SJSA1 (cell line): ENCODE results near the gene MSANTD1. TPM values are rescaled to one million over a fixed set of nuclear protein-coding genes. Genes with fewer than 3 reads are reported as not detected.

ENCODE experiments used
- DNase-seq, 2 experiments: peaks; one replicate each; pipeline ENCODE4 v3.0.0-alpha.2; 2015 to 2020; ENCODE audit warnings: low spot score in 2 of 2, low read depth in 1 of 2
- H3K27ac ChIP-seq: fragments of 250-450 bp; sonication (Bioruptor Pico); 2 replicates; pipeline ENCODE4 v1.5.1; 2020; ENCODE audit warnings: mild to moderate bottlenecking, moderate library complexity
- H3K27me3 ChIP-seq: fragments of 250-450 bp; sonication (Bioruptor Pico); replicated peaks from 2 replicates; pipeline ENCODE4 v1.5.1; 2020; ENCODE audit warnings: mild to moderate bottlenecking, moderate library complexity
- H3K36me3 ChIP-seq: fragments of 250-450 bp; sonication (Bioruptor Pico); 2 replicates; pipeline ENCODE4 v1.5.1; 2020; ENCODE audit warnings: mild to moderate bottlenecking
- H3K4me1 ChIP-seq: fragments of 250-450 bp; sonication (Bioruptor Pico); replicated peaks from 2 replicates; pipeline ENCODE4 v1.6.1; 2021; ENCODE audit warnings: mild to moderate bottlenecking
- H3K4me3 ChIP-seq: fragments of 250-450 bp; sonication (Bioruptor Pico); 2 replicates; pipeline ENCODE4 v1.5.1; 2020; ENCODE audit warnings: mild to moderate bottlenecking
- H3K9me3 ChIP-seq: fragments of 250-450 bp; sonication (Bioruptor Pico); replicated peaks from 2 replicates; pipeline ENCODE4 v1.5.1; 2020; ENCODE audit warnings: mild to moderate bottlenecking
- total RNA-seq: library from RNA; depleted of rRNA; stranded (reverse); fragments of >200 nt; shearing (Covaris generic); gene quantifications from 2 replicates; pipeline ENCODE4 v1.2.3, GENCODE V29; 2014

MSANTD1 gene
- total RNA-seq, 1 experiment from 2014 or later, result 0.21 TPM

DNA sequence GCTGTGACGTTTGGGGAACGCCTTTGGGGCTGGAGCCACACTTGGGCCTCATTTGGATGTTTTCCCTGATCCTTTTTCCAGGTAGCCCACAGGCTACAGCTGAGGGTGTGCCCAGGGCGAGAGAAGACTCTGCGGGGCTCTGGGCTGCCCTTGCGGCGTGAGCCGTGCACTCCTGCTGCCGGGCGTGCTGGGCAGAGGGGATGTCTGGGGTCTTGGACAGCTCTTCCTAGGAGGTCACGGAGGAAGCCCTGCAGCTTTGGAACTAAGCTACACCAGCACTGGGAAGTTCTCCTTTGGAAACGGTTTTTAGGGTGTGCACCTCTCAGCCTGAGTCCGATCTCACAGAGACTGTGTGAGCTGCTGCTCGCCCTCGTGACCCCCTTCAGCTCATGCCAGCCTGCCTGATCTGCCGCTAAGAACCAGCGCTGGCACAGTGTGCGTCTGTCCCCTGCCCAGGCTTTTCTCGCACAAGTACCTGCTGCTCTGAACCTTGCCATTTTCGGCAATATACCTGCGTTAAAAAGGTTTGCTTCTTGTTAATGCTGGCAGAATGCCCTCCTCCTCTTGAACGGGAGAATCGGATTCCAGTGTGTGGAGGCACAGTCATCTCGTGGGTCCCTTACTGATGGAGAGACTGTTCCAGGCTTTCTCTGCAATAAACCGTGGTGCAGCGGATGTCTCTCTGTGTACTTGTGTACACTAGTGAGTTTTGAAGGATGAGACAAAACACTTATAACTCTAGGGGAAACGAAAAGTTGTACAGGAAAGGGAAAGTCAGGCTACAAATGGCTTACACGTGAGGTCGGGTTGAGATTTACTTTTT is 14.3 kb downstream of the MSANTD1 start:
- DNase-seq, result peak in 1 of 2 experiments; percentile 3
- peaks cover 3% of the 10 kb centered on the region for H3K4me1 ChIP-seq
- H3K27ac ChIP-seq, result no peak overlapping the region
- no peak overlapping the region for H3K4me3 ChIP-seq
- H3K9me3 ChIP-seq, result no peaks in the 10 kb centered on the region
- no peaks in the 10 kb centered on the region for H3K36me3 ChIP-seq
- H3K27me3 ChIP-seq, result no peaks in the 10 kb centered on the region

GRCh38 chr4:3263876-3264193 is 14.9 kb downstream of the MSANTD1 start:
- Histone ChIP-seq H3K36me3 (no peaks in the 10 kb centered on the region), H3K27me3 (no peaks in the 10 kb centered on the region), H3K4me1 (no peaks in the 10 kb centered on the region), H3K4me3 (no peak overlapping the region), H3K9me3 (no peaks in the 10 kb centered on the region), H3K27ac (no peak overlapping the region)
- DNase-seq, result peak in 1 of 2 experiments; percentile 1

DNA sequence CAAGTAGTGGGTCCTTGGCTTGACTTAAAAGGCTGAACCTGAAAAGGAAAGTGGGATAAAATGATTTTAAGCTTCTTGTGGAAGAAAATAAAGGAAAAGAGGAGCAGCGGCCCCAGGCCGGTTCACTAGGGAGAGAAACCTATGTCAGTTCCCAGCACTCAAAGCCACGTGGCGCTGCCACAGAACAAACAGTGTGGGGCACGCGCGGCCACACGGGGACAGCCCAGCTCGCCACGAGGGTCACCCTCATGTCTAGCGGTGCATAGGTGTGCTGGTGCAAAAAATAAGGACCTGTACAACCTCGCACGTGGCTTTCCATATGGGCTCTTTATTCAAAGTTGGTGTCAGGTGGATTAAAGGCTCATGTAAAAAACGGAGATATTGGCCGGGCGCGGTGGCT is 17.1 kb downstream of the MSANTD1 start:
- peak in 1 of 2 experiments; percentile 8 for DNase-seq
- no peak overlapping the region for H3K4me3 ChIP-seq
- H3K9me3 ChIP-seq, result no peaks in the 10 kb centered on the region

GRCh38 chr4:3267576-3268394 is 18.8 kb downstream of the MSANTD1 start:
- DNase-seq, result peak in 1 of 2 experiments; percentile 6
- Histone ChIP-seq H3K27ac (no peak overlapping the region), H3K4me3 (no peak overlapping the region), H3K27me3 (no peaks in the 10 kb centered on the region), H3K9me3 (no peaks in the 10 kb centered on the region), H3K36me3 (no peaks in the 10 kb centered on the region), H3K4me1 (no peaks in the 10 kb centered on the region)

More for the DNA sequence above, 17.1 kb downstream of the MSANTD1 start:
- H3K27ac ChIP-seq, result no peak overlapping the region
- H3K4me1 ChIP-seq, result no peaks in the 10 kb centered on the region
- no peaks in the 10 kb centered on the region for H3K36me3 ChIP-seq
- H3K27me3 ChIP-seq, result no peaks in the 10 kb centered on the region

GRCh38 chr4:3268395-3269104 is 19.6 kb downstream of the MSANTD1 start:
- no peaks in the 10 kb centered on the region for H3K4me1 ChIP-seq
- H3K27me3 ChIP-seq, result no peaks in the 10 kb centered on the region
- H3K9me3 ChIP-seq, result no peaks in the 10 kb centered on the region
- DNase-seq, result peak in 1 of 2 experiments; percentile 25
- H3K36me3 ChIP-seq, result no peaks in the 10 kb centered on the region
- no peak overlapping the region for H3K4me3 ChIP-seq
- H3K27ac ChIP-seq, result no peak overlapping the region

DNA sequence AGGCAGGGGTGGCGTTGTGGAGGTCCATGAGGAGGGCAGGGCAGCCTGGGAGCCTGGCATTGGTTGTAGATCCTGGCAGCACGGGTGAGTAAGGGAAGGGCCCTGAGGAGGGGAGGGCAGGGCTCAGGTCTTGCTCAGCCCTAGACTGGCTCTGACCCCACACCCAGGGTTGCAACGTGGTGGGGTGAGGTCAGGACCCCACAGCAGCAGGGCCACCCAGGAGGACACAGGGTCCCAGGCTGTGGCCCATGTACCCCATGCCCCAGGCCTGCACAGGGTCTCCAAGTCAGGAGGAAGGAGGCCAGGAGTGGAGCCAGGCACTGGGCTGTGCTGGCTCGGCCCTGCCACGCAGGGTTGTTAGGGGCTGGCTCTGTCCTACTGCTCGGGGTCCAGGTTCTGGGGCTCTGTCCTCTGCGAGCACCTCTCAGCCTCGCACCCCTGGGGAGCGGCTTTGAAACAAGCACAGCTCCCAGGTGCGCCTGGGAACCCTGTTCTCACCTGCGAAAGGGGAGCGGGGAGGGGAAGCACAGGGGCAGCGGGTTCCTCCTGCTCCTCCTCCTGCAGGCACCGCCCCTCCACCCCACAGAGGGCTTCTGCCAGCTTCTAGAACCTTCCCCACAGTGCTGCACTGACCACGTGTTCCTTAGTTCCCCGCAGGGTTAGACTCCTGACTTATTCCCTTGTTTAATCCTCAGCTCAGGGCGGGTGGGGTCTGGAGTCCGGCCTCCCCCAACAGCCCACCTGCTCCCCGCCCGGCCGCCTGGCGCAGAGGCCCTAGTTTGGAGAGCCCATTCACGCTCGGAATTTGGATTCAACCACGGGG is 20.4 kb downstream of the MSANTD1 start:
- no peak overlapping the region for H3K4me3 ChIP-seq
- no peak overlapping the region for H3K27ac ChIP-seq
- no peaks in the 10 kb centered on the region for H3K4me1 ChIP-seq
- no peaks in the 10 kb centered on the region for H3K9me3 ChIP-seq
- no peaks in the 10 kb centered on the region for H3K27me3 ChIP-seq
- no peaks in the 10 kb centered on the region for H3K36me3 ChIP-seq
- peak in 1 of 2 experiments; percentile 18 for DNase-seq

- no peaks in the 10 kb centered on the region for H3K4me1 ChIP-seq
- peak in 1 of 2 experiments; percentile 19 for DNase-seq
- no peaks in the 10 kb centered on the region for H3K36me3 ChIP-seq
- no peak overlapping the region for H3K27ac ChIP-seq
- H3K4me3 ChIP-seq, result no peak overlapping the region
- no peaks in the 10 kb centered on the region for H3K9me3 ChIP-seq
- no peaks in the 10 kb centered on the region for H3K27me3 ChIP-seq
These were observed 21.1 kb downstream of the MSANTD1 start for GRCh38 chr4:3269991-3270611.

GRCh38 chr4:3271131-3271530 is 22.2 kb downstream of the MSANTD1 start:
- Histone ChIP-seq H3K4me1 (no peaks in the 10 kb centered on the region), H3K9me3 (no peaks in the 10 kb centered on the region), H3K27ac (no peak overlapping the region), H3K4me3 (no peak overlapping the region), H3K36me3 (no peaks in the 10 kb centered on the region), H3K27me3 (no peaks in the 10 kb centered on the region)
- DNase-seq, result peak in 1 of 2 experiments; percentile 1

DNA sequence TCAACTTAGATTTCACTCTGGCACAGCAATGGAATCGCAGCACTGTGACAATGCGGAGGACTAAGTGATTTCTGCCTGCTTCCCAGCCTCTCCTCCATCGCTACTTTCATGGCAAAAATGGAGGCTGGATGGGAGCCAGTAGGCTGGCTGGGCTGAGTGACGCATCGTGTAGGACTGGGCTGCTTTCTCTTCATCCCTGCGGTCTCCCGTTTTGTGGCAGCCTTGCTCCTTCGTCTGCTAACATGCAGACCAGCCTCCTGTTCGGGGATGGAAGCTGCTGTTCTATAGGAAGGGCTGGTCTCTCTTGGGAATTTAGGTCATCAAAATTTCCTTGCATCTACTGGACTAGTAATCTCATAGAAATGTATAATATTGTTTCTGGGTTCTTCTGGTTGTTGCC is 28.0 kb downstream of the MSANTD1 start:
- DNase-seq, result no peak
- no peaks in the 10 kb centered on the region for H3K9me3 ChIP-seq
- H3K27me3 ChIP-seq, result no peaks in the 10 kb centered on the region
- H3K36me3 ChIP-seq, result no peaks in the 10 kb centered on the region
- H3K4me1 ChIP-seq, result no peaks in the 10 kb centered on the region
- H3K27ac ChIP-seq, result no peak overlapping the region
- H3K4me3 ChIP-seq, result no peak overlapping the region

DNA sequence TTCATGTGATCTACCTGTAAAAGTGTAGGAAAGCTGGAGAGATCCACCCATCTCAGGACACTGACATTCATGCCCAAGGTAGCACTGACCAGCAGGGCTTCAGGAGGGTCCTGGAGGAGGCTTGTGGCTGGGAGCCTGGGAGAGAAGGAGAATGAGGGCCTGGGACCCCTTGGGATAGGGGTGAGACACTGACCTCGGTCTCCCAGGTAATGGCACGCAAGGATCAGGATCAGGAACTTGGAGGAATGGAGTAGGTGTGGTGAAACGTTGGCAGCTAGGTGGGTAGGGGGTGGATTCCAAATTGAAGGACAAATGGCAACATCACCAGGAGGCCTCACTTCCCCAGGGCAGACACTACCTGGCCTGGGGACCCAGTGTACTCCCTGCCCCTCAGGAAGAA is 31.5 kb downstream of the MSANTD1 start:
- Histone ChIP-seq H3K4me3 (no peak overlapping the region), H3K9me3 (no peaks in the 10 kb centered on the region), H3K4me1 (no peaks in the 10 kb centered on the region), H3K36me3 (no peaks in the 10 kb centered on the region), H3K27me3 (no peaks in the 10 kb centered on the region), H3K27ac (no peak overlapping the region)
- no peak for DNase-seq

DNA sequence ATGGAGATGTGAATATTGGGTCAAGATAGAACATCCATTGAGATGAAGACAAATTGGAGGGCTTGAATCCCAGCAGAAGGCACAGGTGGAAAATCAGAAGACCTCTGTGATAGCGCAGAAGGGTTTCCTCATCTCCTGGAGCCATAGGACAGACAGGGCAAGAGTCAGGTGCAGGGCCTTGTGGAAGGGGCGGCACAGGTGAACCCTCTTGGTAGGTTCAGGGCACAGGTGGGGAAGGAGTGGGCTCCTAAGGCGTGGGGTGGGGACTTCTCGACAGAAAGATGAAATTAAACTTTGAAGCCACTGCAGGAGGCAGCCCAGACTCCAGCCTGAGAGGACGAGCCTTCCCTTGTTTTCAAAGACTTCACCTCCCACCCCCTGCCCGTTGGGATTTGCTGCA is 34.5 kb downstream of the MSANTD1 start:
- DNase-seq, result no peak
- H3K27ac ChIP-seq, result no peak overlapping the region

GRCh38 chr4:3283916-3284315 is 35.0 kb downstream of the MSANTD1 start:
- no peaks in the 10 kb centered on the region for H3K36me3 ChIP-seq
- no peaks in the 10 kb centered on the region for H3K4me1 ChIP-seq
- no peak overlapping the region for H3K27ac ChIP-seq
- H3K9me3 ChIP-seq, result no peaks in the 10 kb centered on the region
- no peak overlapping the region for H3K4me3 ChIP-seq
- no peaks in the 10 kb centered on the region for H3K27me3 ChIP-seq
- DNase-seq, result no peak

More for the DNA sequence above, 34.5 kb downstream of the MSANTD1 start:
- Histone ChIP-seq H3K36me3 (no peaks in the 10 kb centered on the region), H3K4me3 (no peak overlapping the region), H3K9me3 (no peaks in the 10 kb centered on the region), H3K4me1 (no peaks in the 10 kb centered on the region), H3K27me3 (no peaks in the 10 kb centered on the region)
